Activated T-cell treated with anti-CD3 and anti-CD28 coated beads, Interleukin-2, amount 50 U/mL, for 48 hours (primary cell): ENCODE results near the gene PACSIN2.
"Not testable (repeated sequence)": the region's sequence is repeated elsewhere in the genome, so short reads cannot be mapped to it uniquely, and the experiment has no call there.

Experiments
- DNase-seq, 2 experiments: peaks; one replicate each; pipeline ENCODE4 v3.0.0-alpha.2; 2020

The PACSIN2 gene

DNA sequence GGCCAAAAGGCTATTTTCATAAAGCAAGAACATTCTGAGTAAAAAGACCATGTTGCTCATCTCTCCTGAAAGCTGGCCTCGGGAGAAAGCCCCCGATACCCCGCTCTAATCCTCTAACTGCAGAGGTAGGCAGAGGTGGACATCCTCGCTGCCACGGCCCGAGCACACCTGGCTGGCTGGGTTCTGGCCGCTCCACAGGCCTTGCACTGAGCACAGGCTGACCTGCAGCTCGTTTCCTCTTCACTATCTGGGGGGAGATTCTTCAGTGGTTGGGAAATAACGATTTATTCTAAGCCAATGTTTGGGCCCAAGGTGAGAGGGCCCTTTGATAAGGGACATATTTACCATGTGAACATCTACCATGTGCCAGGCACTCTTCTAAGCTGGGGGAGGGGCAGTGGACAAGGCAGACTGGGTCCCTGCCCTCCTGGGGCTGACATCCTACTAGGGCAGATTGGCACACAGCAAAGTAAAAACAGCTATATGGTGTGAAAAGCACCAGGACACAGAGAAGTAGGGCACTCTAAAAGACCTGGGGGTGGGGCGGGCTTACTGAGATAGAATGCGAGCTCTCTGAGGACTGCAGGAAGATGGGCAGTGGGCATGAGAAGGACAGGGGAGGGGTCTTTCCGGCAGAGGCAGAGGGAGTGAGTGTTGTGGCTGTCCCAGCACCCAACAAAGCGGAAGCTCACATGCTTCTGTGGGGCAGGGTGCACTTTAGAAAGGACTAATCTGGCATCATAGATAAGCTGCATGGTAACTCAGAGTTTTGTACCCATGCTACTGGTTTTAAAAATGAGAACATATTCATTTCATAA, 92.4 kb downstream of the PACSIN2 start:
- DNase-seq, result no peak

DNA sequence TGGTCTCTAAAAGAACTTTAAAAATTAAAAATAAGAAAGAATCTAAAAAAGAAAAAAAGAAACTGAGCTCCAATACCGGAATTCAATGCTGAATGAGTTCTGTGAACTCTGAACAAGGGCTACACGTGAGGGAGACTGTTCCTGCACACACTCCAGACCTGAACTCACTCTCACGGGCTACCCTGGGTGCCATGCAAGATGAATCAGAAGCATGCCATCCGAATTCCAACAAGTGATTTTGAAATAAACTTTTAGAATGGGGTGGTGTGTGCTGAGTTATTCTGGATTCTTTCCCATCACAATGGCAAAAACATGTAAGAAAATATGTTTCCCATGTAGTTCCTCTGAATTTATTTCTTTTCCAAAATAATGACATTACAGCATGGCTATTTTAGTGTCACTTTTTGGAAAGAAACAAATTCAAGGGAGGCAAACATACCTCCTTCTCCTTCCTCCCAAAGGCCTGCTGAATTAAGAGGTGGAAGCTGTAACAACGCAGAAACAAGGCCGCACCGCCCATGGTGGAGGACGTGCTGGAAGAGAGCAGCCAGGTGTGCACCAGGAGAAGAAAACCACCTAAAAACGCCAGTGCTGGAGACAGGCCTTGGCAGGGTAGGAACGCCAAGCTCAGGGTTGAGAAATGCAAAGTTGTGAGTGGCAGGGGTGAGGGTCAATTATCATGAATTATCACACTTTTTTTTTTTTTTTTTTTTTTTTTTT, 94.7 kb downstream of the PACSIN2 start:
- no peak for DNase-seq

GRCh38 chr22:42919199-42919598, 95.8 kb downstream of the PACSIN2 start:
- DNase-seq, result peak; percentile 29 to 33

DNA sequence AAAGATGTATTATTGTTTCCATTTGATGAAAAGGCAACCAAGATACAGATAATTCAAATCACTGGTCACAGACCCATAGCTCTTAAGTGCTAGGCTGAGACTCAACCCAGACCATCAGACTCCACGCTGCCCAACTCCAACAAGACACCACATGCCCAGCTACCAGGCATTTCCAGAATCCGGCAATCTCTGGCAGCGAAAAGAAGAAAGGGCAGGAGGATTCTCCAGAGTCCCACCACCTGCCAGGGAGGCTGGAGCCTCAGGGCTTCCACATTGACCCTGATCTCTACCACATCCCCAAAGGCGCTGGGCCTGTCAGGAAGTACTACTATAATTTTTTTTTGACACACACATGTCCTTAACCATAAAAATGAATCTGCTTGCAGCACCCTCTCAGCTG, 96.4 kb downstream of the PACSIN2 start:
- DNase-seq, result no peak

- DNase-seq, result not testable (repeated sequence)
Observed at GRCh38 chr22:42917358-42917757, 97.6 kb downstream of the PACSIN2 start.

GRCh38 chr22:42915980-42916765, 98.8 kb downstream of the PACSIN2 start:
- no peak for DNase-seq

- no peak for DNase-seq
Observed at GRCh38 chr22:42914511-42915076, 100.4 kb downstream of the PACSIN2 start.

DNA sequence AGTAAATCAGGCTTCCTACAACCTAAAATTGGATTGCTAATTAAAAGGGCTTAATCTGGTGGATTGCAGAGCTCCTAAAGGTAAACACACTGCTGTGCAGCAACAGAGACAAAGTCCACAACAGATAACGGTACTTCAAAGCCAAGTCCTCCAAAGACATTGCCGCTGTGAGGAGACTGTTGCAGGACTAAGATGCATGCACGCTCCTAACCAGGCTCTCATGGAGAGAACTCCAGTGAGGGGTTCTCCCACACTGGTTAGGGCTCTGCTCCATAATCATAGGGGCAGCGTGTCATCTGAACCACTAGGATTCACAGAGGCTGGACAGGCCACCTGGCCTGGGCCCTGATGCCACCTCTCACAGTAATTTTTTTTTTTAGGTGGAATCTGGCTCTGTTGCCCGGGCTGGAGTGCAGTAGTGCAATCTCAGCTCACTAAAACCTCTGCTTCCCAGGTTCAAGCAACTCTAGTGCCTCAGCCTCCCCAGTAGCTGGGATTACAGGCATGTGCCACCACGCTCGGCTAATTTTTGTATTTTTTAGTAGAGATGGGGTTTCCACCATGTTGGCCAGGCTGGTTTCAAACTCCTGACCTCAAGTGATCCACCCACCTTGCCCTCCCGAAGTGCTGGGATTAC, 101.0 kb downstream of the PACSIN2 start:
- no peak for DNase-seq

DNA sequence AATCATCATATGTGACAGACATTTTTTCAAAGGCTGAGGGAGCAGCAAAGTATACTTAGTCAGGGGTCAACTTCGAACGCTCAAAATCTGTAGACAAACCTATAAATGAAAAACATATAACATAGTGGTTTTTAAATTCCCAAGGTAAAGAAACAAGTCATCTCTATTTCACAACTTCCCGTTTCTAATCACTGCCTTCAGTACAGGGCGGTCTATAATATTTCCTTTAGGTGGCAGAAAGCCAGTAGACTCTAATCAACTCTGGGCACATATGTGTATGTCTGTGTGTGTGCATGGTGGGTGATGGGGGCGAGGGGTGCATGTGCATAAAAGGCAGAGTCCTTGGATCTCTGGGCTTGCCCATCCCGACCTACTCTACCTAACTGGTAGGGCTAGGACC, 102.9 kb downstream of the PACSIN2 start:
- no peak for DNase-seq

DNA sequence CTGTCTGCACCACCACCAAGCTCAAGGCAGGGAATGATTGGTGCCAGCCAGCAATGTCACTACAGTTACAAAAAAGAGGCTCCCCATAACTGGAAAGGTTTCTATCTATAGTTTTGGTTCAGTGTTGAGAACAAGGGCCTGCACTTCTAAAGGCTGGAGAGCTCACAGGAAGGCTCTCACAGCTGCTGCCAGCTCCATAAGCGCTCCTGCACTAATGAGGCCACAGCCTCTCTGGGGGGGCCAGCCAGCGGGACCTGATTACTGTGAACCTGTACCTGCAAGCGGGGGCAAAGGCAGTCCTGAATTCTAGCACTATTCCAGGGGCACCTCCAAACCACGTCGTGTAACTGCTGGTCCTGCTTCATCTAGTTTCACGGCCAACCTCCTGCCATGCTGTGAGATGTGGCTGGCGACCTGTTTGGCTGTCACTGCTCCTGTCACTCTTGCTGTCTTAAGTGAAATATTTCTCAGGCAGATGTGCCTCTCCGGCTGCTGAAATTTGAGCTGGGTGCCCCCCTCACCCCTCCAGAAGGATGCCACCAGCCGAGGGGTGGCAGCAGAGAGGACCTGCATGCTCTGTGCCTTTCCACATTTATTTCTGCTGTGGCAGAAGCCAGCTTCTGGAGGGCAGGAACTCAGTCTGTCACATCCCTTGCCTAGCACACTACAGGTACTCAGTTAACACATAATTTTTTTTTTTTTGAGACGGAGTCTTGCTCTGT, 104.6 kb downstream of the PACSIN2 start:
- DNase-seq, result no peak

- DNase-seq, result no peak
Observed at GRCh38 chr22:42909363-42910058, 105.4 kb downstream of the PACSIN2 start.

DNA sequence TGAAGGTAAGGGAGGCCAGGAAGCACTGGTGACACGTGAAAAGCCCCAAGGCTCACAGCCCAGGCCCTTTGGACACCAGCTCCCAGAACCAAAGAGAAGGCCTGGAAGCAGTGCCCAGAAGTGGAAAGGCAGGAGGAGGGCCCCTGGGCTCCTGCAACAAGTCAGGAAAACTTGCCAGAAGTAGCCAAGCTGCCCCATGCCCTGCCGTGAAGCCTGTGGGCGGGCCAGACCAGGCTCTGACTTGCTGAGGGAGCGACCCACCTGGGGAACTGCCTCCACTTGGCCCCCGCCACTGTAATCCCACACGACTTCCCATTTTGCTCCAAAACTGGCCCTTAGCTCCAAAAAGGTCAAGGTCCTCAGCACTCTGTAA, 106.6 kb downstream of the PACSIN2 start:
- no peak for DNase-seq

DNA sequence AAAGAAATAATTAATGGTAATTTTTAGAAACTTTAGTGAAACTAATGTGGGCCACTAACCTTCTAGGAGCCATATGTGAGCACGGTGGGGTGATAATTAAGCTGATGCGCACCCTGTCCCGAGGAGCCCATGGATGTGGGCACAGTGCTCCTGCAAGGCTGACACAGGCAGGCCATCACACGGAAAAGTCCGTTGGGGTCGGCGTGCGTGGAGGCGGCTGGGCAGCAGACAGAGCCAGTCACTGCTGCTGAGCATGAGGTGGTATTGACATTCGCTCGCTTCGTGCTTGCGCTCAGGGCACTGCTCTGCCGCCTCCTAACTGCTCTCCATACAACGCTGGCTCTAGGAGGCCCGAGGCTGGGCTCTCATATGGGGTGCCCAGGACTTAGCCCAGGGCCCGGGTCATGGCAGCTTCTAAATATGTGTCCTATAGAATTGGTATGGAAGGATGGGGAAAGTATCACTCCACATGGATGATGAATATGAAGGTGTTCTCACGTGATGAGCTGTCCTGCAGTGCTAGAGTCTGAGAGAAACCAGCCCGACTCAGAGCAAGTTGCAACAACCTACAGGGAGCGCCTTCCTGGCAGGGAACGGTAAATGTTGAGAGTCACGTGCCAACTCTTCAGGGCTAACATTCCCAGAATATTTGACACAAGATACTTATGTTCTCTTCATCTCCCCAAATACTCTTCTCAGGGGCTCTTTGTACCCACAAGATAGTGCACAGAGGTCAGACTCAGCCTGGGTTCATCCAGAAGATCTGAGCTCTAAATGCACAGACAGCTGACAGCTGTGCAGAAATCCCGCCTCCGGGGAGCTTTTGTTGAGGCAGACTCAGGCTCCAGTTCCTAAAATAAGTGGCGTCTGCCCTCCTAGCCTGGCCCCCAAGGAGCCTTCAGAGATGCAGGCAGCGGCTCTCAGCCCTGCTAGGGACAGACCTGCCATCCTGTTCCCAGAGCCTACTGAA, 107.3 kb downstream of the PACSIN2 start:
- DNase-seq, result no peak

- DNase-seq, result no peak
Observed at GRCh38 chr22:42906605-42907348, 108.2 kb downstream of the PACSIN2 start.

DNA sequence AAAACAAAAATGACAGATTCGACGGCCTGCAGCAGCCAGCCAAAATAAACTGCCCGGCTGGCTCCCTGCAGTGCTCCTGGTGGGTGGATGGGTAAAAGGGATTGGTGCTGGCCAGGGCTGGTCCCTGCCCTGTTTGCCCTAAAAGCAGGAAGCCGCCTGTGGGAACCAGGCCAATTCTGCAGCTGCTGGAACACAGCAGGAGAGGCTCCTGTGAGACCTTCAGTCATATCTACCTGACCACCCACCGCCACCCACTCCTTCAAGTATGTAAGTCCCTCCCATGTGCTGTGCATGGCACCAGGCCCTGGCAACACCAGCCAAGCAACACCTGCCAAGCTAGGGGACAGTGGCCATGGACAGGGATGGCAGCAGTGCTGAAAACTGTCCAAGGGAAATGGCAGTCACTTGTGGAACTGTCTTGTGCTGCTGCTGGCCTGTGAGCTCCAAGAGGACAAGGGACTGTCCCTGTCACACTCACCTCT, 109.2 kb downstream of the PACSIN2 start:
- DNase-seq, result no peak

DNA sequence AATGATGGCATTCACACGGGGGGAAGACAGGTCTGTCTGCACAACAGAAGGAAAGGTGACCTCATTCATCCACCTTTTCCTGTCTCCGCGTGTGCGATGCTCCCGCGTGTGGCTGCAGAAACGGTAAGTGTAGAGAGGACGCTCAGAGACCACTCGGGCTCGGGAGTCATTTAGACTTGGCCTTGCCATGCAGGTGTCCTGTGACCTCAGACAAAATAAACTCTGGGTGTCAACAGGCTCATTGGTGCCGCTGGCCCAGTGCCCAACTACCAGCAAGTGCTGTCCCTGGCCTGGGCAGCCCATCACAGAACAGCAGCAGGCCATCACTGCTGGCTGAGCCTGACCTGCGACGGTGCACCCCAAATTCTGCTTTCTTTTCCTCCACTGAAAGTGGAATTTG, 109.7 kb downstream of the PACSIN2 start:
- DNase-seq, result no peak

GRCh38 chr22:42904050-42904449, 110.9 kb downstream of the PACSIN2 start:
- no peak for DNase-seq

DNA sequence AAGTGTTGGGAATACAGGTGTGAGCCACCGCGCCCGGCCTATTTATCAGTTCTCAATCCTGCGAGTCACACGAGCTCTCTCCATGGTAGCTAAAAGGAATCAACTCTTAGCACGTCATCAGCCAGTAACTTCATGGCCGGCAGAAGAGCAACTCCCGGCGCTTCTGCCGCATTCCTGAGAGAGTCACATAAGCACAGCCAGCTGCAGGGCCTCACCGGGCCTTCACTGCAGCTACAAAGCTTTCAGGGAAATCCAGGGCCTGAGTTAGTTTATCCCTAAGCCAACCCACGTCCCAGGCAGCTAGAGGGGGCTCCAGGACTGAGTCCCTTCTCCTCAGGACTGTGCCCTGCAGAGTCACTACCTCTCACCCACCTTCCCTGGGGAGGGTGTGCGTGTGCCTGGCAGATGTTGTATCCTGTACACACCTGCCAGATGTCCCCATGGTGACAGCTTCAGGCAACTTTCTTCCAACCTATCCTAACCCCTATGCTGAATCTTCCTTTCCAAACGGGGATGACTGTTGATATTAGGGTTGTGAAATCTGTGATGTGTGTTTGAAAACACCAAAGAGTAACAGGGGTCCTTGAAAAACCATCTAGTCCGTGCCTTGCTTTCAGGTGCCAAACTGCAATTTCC, 112.0 kb downstream of the PACSIN2 start:
- DNase-seq, result no peak
